ENCODE data around the gene BICRA. TPM values are rescaled to one million over a fixed set of nuclear protein-coding genes. Genes with fewer than 3 reads are reported as not detected.

BICRA gene
- total and polyA plus RNA-seq, 2 of the 8 experiments (the other 6 are each of a cell fraction or from before 2014, with no cell fraction given), result 1.5 to 29.2 TPM

DNA sequence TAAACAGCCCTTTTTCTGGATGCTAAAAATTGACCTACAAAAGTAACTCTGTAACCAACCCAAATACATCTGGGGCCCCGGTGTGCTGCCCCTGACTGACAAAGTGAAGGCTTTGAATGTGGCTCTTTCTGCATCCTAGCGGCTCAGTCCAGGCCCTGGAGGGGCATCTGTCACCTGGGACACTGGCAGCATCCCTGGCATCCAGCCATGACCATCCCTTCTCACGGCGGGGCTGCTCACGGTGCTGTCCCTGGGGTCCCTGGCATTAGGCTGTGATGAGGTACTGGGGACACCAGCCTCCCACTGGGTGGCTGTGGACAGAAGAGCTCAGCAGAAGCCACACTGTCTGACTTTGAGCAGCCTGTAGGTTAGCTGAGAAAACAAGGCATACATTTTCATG lies 34.3 kb downstream of the BICRA start (continued):
- no peak for TF ChIP-seq BRCA1 (IDR thresholded peaks at IDR 0.05; ENCODE audit: low read depth, low read length)
- TF ChIP-seq RXRA (IDR thresholded peaks at IDR 0.05; ENCODE audit: insufficient read depth, low read depth, low read length), result no peak
- no peak for TF ChIP-seq KDM5A (IDR thresholded peaks at IDR 0.05; ENCODE audit: low read length)
- TF ChIP-seq USF2 (IDR thresholded peaks at IDR 0.05; ENCODE audit: low read length), result no peak
- no peak for TF ChIP-seq CREB1 (IDR thresholded peaks at IDR 0.05)

Data from H1 (cell line).